GM19463 (cell line): ENCODE results near the gene ASXL2.
"Not testable (repeated sequence)": the region's sequence is repeated elsewhere in the genome, so short reads cannot be mapped to it uniquely, and the experiment has no call there.

ENCODE experiments used
- ATAC-seq: cut with Tn5 transposase; IDR thresholded peaks from one replicate; pipeline ENCODE4 v1.9.1; 2021; ENCODE audit warnings: mild to moderate bottlenecking, moderate library complexity; ENCODE audit not compliant: unreplicated experiment

Gene ASXL2

DNA sequence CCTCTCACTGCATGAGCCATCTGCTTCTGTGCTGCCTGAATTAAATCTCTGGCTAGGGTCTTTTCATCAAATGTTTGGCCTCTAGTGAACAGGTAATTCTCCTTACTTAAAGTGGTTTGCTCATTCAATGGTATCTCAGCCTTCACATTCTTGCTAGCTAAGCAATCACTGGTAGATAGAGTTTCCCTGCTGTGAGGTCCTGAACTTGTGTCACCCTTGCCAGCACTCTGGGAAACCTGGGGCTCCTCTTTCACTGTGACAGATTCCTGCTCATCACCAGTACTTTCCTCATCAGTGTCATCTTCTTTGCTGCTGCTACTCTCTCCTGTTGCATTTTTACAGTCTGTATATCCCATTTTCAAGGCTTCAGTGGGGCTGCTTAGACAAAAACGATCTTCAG, 135.8 kb downstream of the ASXL2 start:
- ATAC-seq = no peak

DNA sequence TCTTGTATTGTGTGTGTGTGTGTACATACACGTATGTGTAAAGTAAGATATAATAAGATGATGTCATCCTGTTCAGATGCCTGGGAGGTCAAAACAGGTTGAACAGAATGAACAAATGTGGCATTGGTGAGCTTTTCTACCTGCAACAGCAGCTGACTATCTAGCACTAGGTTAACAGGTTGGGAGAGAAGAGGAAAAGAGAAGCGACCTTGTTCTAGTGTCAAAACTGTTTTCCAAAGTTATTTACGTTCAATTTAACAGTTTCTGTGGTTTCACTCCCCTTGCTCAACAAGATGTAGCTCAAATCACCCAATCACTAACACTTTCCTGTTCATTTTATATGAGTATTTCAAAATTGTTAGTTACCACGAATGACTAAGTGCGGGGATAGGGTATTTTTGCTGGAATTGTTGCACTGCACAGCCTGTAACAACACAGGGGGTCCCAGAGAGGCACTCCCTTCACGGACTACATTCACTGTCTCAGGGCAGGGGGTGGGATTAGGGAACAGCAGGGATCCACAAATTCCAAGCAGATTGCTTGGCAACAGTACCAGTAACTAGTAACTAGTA, 137.4 kb downstream of the ASXL2 start:
- ATAC-seq = no peak

DNA sequence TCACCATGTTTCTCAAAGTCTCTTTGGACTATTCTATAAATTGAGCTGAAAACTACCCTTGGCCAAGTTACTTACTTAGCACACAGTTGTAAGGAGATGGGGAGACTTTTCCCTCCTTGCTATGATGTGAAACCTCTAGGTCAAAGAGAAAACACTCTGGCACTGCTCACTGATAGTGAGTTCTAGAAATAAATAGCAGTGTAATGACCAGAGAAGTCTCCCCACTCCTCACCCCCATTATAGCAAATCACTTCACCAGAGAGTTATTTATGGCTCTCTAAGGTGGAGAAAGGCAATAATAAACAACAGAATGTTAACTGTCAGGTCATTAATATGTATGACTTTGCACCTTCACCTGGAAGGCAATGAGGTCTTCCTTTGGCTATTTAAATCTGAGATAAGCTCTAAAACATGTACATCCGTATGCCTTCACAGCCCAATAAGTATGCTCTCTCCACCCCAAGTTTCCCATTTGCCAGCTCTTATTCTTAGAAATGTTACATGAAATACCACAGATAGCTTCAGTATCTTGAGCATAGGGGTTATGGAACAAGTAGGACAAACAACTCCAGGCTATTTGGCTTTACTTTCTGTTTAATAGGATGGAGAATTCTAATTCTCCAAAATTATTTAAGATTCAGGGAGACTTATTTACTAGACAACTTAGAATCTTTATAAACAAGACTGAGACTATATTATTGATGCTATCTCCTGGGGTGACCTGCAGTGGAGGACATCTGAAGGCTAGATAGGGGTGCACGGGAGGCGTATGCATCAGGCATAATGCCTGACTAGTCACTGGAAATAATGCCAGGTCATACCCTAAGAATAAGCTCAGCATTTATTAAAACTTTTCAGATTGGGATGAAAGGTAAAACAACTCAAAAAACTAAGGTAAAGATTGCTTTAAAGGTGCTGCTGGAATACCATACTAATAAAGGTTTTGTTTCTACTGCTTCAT, 139.6 kb downstream of the ASXL2 start:
- ATAC-seq = no peak

DNA sequence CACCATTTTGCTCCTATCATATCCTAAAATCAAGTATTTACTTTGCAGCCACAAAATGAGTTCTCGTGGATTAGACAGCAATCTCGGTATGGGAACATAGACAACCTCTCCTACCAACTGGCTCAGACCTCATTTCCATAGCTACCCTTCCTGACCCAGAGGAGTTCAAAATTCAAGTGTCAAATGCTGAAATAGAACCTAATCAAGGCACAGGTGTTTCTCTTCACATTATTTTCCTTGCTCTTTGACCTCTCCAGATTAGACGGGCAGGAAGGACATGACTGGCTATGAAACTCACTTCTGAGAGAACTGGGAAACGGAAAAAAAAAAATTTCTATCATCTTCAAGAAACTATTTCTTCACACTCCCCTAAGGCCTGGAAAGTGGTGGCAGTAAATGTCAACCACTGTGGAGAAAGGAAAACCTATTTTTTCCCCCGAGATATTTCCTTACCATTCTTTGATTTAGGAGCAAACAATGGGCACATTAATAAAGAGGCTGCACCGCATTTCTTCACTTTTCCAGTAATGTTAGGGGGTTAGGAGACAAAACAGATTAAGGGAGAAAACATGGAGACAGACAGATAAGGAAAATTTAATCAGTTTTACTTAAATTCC, 141.3 kb downstream of the ASXL2 start:
- ATAC-seq = no peak

DNA sequence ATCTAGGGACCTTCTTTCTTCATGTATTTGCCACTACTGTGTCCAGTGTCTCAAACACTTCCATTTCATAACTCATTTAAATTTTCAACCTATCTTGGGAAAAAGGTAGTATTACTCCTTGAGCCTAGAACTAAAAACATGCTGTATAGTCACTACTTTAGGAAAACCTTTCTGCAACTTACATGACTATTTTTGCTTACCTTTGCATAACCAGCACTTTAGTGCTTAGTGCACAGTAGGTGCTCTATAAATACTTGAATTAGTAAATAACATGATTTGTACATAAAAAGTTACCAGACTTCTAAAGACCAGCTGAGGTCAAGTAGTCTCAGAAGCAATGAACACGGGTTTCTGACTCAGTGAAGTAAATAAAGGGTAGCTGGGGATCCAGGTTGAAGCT, 142.5 kb downstream of the ASXL2 start:
- no peak for ATAC-seq

DNA sequence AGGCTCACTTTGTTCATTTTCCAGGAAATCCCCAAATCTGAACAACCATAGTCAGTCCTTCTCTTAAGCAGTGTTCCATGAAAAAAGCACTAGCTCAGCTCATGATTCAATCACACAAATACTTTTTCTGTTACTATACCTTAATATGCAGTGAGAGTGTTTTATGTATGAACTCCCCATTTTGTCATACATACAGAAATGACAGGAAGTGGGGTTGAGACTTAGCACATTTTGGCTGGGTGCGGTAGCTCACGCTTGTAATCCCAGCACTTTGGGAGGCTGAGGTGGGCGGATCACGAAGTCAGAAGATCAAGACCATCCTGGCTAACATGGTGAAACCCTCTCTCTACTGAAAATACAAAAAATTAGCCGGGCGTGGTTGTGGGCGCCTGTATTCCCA, 149.7 kb downstream of the ASXL2 start:
- no peak for ATAC-seq

DNA sequence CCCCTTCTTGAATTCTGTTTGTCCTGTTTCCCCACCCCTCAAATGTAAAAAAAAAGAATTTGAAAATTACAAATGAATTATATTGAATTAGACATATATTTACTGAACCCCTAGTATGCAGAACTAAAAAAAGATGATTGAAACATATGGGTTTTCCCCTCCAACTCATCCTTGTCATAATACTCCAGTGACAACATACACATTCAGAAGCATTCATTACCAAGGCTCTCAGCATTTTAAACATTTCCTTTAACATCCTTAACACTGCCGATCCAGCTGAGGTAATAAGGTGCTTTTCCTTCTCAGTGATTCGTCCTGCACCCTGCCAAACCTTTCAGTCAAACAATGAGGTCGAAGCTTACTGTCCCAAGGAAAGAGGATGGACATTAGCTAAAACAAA, 151.8 kb downstream of the ASXL2 start:
- no peak for ATAC-seq

DNA sequence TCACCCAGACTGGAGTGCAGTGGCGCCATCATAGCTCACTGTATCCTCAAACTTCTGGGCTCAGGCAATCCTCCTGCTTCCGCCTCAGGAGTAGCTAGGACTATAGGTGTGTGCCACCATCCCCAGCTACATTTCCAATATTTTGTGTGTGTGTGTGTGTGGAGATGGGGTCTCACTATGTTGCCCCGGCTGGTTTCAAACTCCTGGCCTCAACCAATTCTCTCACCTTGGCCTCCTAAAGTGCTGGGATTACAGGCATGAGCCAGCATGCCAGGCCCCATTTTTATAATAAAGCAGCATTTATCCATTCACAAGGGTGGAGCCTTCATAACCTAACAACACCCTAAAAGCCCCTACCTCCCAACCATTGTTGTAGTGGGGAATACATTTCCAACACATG, 152.4 kb downstream of the ASXL2 start:
- no peak for ATAC-seq

DNA sequence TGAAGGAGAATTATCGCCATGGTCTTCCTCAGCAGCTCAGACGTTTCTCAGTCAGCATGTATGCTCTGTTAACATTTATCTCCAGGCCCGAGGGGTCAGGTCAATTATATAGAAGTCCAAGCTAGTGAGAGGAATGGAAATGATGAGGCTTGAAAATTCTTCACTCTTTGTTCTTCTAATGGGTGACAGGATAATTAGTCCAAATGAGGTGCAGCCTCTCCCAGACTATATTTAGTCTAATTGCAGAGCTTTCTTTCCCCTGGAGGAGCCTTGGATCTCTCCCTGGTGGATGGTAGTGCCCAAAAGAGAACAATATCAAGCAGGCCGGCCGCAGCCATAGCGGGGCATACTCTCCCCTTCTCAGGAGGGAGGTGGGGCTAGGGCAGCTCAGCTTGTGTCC, 153.5 kb downstream of the ASXL2 start:
- no peak for ATAC-seq

DNA sequence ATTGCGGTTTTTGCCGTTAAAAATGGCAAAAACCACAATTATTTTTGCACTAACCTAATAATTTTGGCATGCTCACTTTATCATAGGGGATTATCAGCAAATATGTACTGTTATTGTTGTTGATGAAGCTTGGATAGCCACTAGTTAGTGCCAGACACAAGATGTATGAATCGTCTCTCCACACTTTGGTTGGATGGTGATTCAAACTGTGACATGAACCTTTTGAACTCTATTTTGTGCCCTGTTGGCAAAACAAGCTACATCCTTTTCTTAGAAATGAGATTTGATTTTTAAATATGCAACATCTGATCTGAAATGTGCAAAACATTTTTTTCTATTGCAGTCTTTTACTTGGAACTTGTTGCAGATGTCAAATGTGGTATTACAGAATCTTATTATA, 156.1 kb downstream of the ASXL2 start:
- no peak for ATAC-seq

DNA sequence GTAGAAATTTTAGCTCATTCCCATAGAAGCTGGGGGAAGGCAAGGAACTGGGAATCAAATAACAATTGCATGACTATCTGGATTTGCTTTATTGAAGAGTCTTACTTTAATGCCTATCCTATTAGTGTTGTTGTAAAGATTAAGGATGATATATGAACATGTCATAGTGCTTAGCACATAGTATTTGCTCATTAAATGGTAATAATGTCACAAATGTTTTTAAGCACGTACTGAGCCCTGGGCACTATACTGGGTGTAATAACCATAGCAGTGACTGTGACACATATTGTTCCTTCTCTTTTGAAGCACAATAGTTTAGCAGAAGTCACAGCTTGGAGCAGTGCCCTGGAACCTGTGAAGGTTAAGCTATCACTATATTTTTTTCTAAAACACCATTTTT, 157.7 kb downstream of the ASXL2 start:
- no peak for ATAC-seq

DNA sequence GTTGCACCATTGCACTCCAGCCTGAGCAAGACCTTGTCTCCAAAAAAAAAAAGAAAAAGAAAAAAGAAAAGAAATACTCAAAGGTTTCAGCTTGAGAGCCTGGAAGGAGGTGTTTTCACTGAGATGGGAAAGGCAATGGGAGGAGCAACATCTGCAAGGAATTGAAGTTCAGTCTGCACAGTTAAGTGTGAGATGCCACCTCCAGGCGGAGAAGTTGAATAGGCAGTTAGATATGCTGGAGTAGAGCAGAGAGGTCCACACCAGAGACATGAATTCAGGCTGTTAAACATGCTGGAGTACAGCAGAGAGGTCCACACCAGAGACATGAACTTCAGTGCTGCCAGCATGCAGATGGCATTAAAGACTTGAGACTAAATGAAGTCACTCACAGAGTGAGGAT, 163.5 kb downstream of the ASXL2 start:
- no peak for ATAC-seq

DNA sequence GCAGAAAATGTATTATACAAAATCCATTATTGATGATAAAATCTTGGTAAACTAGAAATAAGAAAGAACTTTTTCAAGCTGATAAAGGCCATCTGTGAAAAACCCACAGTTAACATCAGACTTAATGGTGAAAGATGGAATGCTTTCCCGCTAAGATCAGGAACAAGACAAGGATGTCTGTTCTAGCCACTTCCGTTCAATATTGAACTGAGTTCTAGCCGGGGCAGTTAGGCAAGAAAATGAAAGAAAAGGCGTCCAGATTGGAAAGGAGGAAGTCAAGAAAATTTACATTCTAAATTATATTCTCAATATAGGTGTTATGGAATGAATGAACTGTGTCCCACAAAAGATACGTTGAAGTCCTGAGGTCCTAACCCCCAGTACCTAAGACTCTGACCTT, 165.8 kb downstream of the ASXL2 start:
- ATAC-seq = no peak

DNA sequence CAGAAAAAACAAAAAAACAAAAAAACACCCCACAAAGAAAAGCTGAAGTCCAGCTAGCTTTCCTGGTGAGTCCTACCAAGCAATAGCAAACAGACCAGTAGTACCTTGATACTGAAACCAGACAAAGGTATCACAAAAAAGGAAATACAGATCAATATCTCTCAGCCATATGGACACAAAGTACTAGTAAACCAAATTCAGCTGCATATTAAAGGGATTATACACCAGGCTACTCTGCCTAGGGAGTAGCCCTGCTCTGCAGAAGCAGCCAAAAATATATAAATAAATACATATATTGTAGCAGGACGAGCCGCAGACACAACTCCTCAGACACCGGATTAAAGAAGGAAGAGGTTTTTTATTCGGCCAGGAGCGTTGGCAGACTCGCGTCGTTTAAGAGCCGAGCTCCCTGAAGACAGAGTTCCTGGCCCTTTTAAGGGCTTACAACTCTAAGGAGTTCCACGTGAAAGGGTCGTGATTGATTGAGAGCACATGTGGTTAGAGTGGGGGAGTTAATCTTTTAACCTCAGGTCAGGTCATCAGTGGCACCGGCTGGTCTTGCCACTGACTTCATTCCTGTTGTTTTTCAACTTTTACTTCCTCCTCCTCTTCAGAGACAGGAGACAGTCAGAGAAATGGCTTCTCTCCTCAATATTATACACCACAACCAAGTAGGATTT, 166.5 kb downstream of the ASXL2 start:
- ATAC-seq = no peak

DNA sequence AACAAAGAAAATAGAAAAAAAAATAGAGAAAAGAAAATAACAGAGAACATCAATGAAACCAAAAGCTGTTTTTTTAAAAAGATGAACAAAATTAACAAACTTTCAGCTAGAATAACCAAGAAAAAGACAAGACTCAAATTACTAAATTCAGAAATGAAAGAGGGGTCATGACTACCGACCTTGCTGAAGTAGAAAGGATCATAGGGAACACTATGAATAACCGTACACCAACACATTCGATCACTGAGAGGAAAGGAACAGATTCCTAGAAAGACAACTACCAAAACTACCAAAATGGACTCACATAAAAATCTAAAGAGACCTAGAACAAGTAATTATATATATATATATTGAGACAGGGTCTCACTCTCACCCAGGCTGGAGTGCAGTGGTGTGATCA, 167.5 kb downstream of the ASXL2 start:
- ATAC-seq = no peak

DNA sequence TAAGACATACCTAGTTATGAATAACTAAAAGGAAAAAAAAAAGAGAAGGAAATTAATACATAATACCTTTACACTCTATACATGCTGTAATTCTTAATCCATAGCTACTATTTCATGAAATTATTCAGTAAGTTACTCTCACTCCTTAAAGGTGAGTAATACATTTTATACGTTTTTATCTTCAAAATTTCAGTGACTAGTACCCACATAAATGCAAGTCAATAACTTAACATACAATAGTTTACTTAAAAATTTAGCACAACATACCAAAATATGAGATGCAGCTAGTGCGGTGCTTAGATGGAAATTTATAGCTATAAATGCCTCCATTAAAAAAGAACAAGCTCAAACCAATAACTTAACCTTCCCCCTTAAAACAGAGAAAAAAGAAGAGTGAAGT, 168.9 kb downstream of the ASXL2 start:
- ATAC-seq = no peak

DNA sequence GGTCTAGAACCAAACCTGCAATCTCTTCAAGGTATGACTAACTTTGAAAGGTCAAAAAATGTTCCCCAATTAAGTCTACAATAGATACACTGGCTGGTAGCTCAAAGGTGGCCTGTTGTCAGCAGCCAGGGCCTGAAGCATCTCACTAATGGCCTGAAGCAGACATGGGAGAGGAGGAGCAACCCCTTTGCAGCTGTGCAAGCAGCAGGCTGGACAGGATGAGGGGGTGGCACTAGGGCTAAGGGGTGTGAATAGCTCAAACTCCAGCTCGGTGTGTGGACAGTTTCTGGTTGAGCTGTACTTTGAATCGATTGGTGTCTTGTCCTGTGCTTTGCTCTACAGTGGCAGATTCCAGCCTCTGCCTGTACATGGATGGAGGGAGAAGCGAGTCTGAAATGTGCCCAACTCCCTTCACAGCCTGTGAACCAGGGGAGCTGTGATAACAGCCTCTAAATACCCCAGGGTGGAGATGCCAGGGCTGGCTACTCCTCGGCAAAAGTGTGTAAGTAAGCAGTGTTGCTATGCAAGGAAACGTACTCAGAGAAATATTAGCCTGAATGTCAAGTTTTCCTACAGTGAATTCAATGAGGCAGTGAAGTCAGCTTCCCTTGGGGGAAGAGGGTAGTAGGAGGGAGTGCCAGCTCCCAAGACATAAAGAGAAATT, 170.2 kb downstream of the ASXL2 start:
- ATAC-seq = no peak

DNA sequence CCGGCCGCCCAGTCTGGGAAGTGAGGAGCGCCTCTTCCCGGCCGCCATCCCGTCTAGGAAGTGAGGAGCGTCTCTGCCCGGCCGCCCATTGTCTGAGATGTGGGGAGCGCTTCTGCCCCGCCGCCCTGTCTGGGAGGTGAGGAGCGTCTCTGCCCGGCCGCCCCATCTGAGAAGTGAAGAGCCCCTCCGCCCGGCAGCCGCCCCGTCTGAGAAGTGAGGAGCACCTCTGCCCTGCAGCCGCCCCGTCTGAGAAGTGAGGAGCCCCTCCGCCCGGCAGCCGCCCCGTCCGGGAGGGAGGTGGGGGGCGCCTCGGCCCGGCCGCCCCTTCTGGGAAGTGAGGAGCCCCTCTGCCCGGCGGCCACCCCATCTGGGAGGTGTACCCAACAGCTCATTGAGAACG, 172.7 kb downstream of the ASXL2 start:
- not testable (repeated sequence) for ATAC-seq

DNA sequence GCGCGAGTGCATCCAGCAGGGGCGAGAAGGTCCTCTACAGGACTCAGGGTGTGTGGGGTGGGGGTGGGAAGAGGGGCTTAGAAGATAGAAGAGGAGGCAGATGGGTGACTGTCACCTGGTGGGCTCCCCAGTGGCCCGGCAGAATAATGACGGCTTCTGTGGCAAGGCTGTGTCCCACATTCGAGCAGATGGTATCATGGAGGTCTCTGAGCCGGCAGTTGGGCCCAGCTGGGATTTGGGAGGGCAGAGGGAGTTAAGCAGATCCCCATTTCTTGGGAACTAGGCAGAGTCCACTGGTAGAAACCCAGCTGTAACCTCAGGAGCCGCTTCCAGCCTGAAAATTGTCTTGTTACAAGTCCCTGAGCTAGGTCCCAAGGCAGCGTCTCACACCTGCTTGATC, 176.5 kb downstream of the ASXL2 start:
- ATAC-seq = no peak

DNA sequence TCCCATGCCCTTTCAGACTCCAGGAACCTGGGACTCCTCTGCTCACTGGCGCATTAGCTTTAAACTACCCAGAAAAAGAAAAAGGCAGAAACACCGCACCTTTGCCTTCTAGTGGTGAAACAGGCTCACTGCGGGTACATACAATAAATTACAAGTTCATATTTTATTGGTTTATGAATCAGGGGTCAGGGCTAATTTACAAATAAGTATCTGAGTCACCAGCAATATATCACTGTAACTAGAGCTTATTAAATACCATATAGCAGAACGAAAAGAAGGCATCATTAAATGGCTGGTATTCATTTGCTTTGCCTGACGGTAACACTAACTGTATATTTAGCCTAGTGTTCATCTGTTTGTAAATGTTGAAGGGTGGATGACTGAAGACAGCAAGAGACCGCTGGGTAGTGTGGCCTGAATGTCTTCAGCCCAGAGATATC, 178.0 kb downstream of the ASXL2 start:
- ATAC-seq = no peak

DNA sequence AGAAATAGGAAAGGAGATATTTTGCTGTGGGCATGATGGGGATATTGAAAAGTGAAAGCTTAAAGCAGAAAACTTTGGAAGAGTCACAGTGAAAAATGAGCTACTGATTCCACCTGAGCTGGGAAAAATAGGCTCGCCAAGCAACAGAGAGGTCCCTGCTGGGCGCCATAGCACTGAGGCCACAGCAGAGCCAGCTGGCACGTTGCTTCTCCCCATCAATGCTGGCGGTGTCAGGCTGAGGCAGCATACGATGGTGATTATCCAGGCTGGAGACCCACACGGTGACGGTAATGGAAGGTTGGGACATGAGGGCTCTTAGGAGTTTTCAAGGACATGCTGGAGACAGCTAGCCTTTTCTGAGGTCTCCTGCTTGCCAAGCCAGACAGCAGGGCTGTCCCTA, 179.1 kb downstream of the ASXL2 start:
- ATAC-seq = no peak
